Stimulated activated CD8-positive, alpha-beta memory T cell treated with anti-CD3 and anti-CD28 coated beads, Interleukin-7, amount 100 ng/mL, for 48 hours (primary cell): Measurements from ENCODE around the gene SEC24D.

Experiments
- DNase-seq, 2 donors: peaks; one replicate each; pipeline ENCODE4 v3.0.0-alpha.2; 2020; ENCODE audit warnings: low read depth in 1 of 2; ENCODE audit errors: extremely low read depth in 1 of 2

The SEC24D gene

DNA sequence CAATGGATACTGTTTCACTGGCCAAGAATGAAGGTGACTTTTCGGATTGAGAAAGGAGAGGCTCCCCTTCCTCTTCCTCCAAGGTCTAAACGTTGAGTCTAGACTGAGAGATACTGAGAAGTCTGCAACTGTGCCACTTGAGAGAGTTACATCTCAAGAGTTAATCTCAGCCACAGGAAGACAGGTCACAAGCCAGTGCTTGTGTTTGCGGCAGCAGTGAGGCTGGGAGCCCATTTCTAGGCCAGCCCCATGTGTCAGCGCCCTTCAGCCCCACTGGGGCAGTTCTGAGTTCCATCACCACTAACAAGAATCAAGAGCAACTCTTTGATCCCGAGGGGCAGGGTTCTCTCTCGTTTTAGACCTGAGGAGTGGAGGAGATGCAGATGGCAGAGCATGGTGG lies 7.3 kb upstream of the SEC24D start:
- no peak for DNase-seq

GRCh38 chr4:118842055-118842454 lies 6.1 kb upstream of the SEC24D start:
- DNase-seq = no peak

- DNase-seq = no peak
These were observed 3.4 kb upstream of the SEC24D start for GRCh38 chr4:118839221-118839927.

- no peak for DNase-seq
These were observed 1.2 kb upstream of the SEC24D start for GRCh38 chr4:118837121-118837507.

GRCh38 chr4:118836301-118837120 lies 585 bp upstream of the SEC24D start:
- no peak for DNase-seq

DNA sequence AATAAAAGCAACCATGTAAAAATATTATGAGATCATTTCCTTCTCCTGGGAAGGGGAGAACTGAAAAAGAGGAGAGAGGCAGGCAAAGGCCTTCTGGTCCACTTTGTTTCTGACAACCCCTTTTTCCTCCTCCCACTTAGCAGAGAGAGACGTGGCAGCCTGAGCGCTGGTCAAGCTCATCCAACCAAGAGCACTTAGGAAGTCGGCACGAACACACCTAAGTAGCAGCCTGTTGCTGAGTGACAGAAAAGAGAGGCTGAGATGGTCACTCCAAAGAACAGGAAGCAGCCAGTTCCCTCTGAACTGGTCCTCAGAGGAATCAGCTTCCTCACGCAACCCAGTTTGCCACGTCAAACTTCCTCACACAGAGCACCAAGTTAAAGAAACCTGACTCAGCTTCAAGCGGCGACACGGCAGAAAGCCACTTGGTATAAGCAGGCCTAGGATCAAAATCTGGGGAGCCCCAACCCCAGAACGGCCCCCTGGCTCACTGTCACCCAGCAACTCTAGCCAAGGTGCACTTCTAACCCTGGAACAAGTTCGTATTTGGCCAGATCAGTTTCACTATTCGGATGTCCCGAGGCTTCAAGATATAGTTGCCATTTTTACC lies 861 bp downstream of the SEC24D start:
- no peak for DNase-seq

GRCh38 chr4:118834070-118834469 lies 1.9 kb downstream of the SEC24D start:
- DNase-seq = no peak

GRCh38 chr4:118833192-118833820 lies 2.6 kb downstream of the SEC24D start:
- no peak for DNase-seq

DNA sequence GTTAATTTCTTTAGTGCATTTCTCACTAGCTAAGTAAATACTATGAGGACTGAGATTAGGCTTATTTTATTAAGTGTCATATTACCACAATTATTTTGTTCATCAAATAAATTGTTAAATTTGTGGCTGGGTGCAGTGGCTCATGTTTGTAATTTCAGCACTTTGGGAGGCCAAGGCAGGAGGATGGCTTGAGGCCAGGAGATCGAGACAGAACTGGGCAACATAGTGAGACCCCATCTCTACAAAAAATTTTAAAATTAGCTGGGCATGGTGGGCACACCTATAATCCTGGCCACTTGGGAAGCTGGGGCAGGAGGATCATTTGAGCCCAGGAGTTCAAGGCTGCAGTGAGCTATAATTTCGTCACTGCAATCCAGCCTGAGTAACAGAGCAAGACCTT lies 6.8 kb downstream of the SEC24D start:
- no peak for DNase-seq

DNA sequence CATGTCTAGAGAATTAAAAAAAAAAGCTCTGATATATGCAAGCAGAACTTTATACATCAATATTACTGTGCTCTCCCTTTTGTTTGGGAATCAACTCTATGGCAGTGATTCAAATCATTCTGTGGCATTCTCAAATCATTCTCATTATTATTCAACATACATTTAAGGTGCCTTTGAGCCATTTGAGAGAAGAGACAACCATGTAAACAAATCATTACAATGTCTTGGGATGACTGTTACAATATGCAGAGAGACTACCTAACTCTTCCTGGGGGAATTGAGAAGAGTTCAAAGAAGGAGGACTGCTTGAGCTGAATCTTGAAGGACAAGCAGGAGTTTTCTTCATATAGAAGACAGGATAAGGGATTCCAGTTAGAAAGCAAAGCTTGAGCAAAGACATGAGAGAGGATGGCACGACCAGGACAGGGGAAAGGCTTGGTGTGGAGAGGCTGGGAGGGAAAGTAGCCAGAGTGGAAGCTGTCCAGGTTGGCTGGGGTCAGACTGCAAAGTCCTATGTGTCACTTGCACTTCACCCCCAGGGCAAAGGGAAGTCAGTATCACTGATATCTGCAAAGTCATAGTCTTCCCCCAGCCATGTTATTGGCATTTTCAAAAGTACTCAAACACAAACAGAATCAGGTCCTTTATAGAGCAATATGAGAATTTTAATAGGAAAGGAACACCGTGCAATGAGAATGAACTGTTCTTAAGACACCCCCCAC lies 9.0 kb downstream of the SEC24D start:
- DNase-seq = no peak

- no peak for DNase-seq
These were observed 10.1 kb downstream of the SEC24D start for GRCh38 chr4:118825799-118826198.

DNA sequence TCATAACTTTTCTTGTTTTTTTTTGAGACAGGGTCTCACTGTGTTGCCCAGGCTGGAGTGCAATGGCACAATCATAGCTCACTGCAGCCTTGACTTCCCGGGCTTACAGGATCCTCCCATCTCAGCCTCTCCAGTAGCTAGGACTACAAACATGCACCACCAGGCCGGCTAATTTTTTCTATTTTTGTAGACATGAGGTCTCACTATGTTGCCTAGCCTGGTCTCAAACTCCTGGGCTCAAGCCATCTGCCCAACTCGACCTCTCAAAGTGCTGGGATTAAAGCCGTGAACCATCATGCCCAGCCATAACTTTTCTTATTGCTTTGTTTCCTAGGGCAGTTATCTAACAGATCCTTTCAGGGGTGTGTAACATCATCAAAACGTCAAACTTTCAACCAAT lies 11.8 kb downstream of the SEC24D start:
- DNase-seq = no peak

DNA sequence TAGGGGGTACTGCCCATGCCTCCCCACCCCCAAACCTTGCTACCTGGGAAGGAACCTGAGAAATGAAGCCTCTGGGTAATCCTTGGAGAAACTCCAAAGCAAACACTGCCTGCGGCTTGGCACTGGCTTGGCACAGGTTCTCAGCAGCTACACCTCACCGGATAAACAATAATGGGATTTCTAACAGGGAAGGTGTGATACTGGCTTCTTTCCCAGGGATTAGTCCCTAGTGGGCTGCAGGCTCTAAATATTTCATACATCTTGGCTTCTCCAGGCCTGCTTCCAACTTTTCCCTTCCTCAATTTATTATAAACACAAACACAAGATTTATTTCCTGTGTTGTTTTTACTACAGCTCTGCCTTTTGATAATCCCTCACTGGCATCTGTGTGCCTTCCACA lies 12.5 kb downstream of the SEC24D start:
- no peak for DNase-seq

- no peak for DNase-seq
These were observed 14.2 kb downstream of the SEC24D start for GRCh38 chr4:118821590-118822293.

DNA sequence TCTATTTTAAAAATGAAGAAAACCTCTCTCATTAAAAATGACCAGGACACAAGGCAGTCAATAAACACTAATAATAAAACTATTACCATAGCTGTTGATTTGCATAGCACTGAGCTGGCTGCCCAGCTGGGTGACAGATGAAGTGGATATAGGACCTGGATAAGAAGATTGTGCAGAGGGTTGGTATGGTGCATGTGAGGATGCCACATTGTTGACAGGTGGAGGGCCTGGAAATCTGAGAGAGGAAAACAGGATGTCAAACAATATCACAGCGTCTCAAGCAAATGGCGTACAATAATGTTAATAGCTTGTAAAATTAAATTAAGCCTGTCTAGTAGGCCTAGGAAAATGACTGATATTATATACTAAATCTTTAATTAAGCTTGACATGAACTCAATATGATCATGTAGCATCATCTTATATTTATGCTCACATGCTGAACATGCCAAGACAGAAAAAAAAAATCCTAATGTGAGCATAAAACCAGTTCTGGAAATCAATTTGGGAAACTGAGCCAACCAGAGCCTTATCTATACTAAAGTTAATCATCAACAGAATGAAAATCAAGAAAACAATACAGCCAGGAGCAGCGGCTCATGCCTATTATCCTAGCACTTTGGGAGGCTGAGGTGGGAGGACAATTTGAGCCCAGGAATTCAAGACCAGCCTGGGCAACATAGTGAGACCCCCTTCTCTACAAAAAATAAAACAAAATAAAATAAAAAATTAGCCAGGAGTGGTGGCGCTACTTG lies 18.6 kb downstream of the SEC24D start:
- no peak for DNase-seq

- no peak for DNase-seq
These were observed 19.3 kb downstream of the SEC24D start for GRCh38 chr4:118816538-118817177.

- DNase-seq = no peak
These were observed 21.0 kb downstream of the SEC24D start for GRCh38 chr4:118814891-118815290.

DNA sequence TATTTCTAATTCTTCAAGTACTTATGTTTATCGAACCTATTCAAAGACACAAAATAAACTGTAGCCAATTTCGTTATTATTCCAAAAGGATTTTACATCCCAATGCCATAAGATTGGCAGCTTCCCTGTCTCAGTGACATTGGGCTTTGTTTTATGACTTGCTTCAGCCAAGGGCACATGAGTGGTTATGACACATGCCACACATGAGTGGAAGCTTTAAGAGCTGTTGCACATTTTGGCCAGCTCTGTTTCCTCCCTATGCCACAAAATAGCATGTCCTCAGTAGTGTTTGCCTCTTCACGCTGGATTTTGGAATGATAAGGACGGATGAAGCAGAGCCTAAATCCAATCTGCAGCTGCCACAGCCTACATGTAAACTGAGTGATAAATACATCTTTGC lies 21.9 kb downstream of the SEC24D start:
- no peak for DNase-seq

DNA sequence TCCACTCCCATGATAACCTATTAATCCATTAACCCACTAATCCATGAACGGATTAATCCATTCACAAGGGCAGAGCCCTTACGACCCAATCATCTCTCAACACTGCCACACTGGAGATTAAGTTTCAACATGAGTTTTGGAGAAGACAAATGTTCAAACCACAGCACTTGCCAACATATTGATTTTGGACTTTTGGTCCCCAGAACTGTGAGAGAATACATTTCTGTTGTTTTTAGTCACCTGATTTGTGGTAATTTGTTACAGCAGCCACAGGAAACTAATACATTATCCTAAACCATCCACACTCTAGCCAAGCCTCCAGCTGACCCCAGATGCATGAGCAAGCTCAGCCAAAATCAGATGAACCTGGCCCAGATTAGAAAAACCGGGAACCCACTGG lies 22.4 kb downstream of the SEC24D start:
- no peak for DNase-seq
